GM23338 (cell line): ENCODE data around the gene SREBF2. TPM values are rescaled to one million over a fixed set of nuclear protein-coding genes. Genes with fewer than 3 reads are reported as not detected.
A peak's percentile ranks its signal among the peaks of the same experiment; 100 is the strongest.

Experiments used
- ATAC-seq: fragments of 200-7000 bp; cut with Tn5 transposase; 3 replicates; pipeline ENCODE4 v1.9.1; 2020
- DNase-seq: peaks from one replicate; pipeline ENCODE4 v3.0.0-alpha.2; 2015; ENCODE audit warnings: low spot score
- H2AFZ ChIP-seq: fragments of 200-600 bp; sonication (generic); 2 replicates; pipeline ENCODE4 v1.8.0; 2016; ENCODE audit warnings: antibody characterized with exemption, mild to moderate bottlenecking, moderate library complexity
- H3F3A ChIP-seq: fragments of 200-600 bp; sonication (generic); replicated peaks from 2 replicates; pipeline ENCODE4 v1.8.0; 2017; ENCODE audit warnings: antibody characterized with exemption, mixed run types, low read depth
- H3K27ac ChIP-seq: fragments of 200-600 bp; sonication (generic); 2 replicates; pipeline ENCODE4 v1.6.1; 2016; ENCODE audit warnings: low read depth
- H3K27me3 ChIP-seq: fragments of 200-600 bp; sonication (generic); 2 replicates; pipeline ENCODE4 v1.8.0; 2016; ENCODE audit warnings: mild to moderate bottlenecking, mixed run types, moderate library complexity; ENCODE audit not compliant: insufficient read depth
- H3K36me3 ChIP-seq: fragments of 200-600 bp; sonication (generic); 2 replicates; pipeline ENCODE4 v1.8.0; 2016; ENCODE audit warnings: mild to moderate bottlenecking; ENCODE audit not compliant: insufficient read depth
- H3K4me1 ChIP-seq: fragments of 200-600 bp; sonication (generic); 2 replicates; pipeline ENCODE4 v1.8.0; 2016; ENCODE audit warnings: mild to moderate bottlenecking, moderate library complexity; ENCODE audit not compliant: insufficient read depth
- H3K4me2 ChIP-seq: fragments of 200-600 bp; sonication (generic); 2 replicates; pipeline ENCODE4 v1.7.1; 2017; ENCODE audit warnings: mixed run types
- H3K4me3 ChIP-seq: fragments of 200-600 bp; sonication (generic); 2 replicates; pipeline ENCODE4 v1.6.1; 2016; ENCODE audit warnings: mixed run types
- H3K79me2 ChIP-seq: fragments of 200-600 bp; sonication (generic); replicated peaks from 2 replicates; pipeline ENCODE4 v1.8.0; 2017; ENCODE audit warnings: mild to moderate bottlenecking; ENCODE audit not compliant: insufficient read depth
- H3K9me2 ChIP-seq: fragments of 200-600 bp; sonication (generic); 2 replicates; pipeline ENCODE4 v1.8.0; 2017; ENCODE audit not compliant: insufficient read depth
- H4K20me1 ChIP-seq: fragments of 200-600 bp; sonication (generic); replicated peaks from 2 replicates; pipeline ENCODE4 v1.8.0; 2017; ENCODE audit warnings: mild to moderate bottlenecking; ENCODE audit not compliant: insufficient read depth
- H3K27ac Mint-ChIP-seq: 2 replicates; pipeline ENCODE4 v1.8.0; 2020; ENCODE audit warnings: inconsistent platforms, mild to moderate bottlenecking, moderate library complexity, mixed read lengths
- H3K27me3 Mint-ChIP-seq: 3 replicates; pipeline ENCODE4 v1.8.0; 2022; ENCODE audit warnings: low read depth, mild to moderate bottlenecking, moderate library complexity, mixed read lengths, inconsistent platforms; ENCODE audit not compliant: insufficient read depth, poor library complexity
- H3K36me3 Mint-ChIP-seq: 3 replicates; pipeline ENCODE4 v1.8.0; 2021; ENCODE audit warnings: low read depth, mild to moderate bottlenecking, inconsistent platforms, moderate library complexity, mixed read lengths
- H3K4me1 Mint-ChIP-seq: 3 replicates; pipeline ENCODE4 v1.8.0; 2020; ENCODE audit warnings: mild to moderate bottlenecking, inconsistent platforms, mixed read lengths
- H3K4me3 Mint-ChIP-seq: 3 replicates; pipeline ENCODE4 v1.8.0; 2021; ENCODE audit warnings: moderate library complexity, mild to moderate bottlenecking, inconsistent platforms, mixed read lengths
- H3K9me3 Mint-ChIP-seq: 3 replicates; pipeline ENCODE4 v1.8.0; 2020; ENCODE audit warnings: moderate library complexity, mild to moderate bottlenecking, inconsistent platforms, mixed read lengths
- CREB1 ChIP-seq: fragments of 250-450 bp; sonication (Bioruptor Pico); IDR thresholded peaks from 2 replicates; pipeline ENCODE4 v1.5.0; 2020; ENCODE audit warnings: low read depth, mild to moderate bottlenecking, moderate library complexity
- ETS1 ChIP-seq: IDR thresholded peaks from 2 replicates; pipeline ENCODE4 v1.6.1; 2016; ENCODE audit warnings: antibody characterized with exemption
- EZH2 ChIP-seq: fragments of 200-600 bp; sonication (generic); IDR thresholded peaks from one replicate; pipeline ENCODE4 v1.8.0; 2017; ENCODE audit warnings: antibody characterized with exemption, mild to moderate bottlenecking, low read depth; ENCODE audit not compliant: unreplicated experiment
- EZH2phosphoT487 ChIP-seq: fragments of 200-600 bp; sonication (generic); IDR thresholded peaks from one replicate; pipeline ENCODE4 v1.8.1; 2018; ENCODE audit warnings: antibody characterized with exemption; ENCODE audit not compliant: unreplicated experiment
- JUNB ChIP-seq: IDR thresholded peaks from one replicate; pipeline ENCODE4 v1.6.1; 2016; ENCODE audit warnings: antibody characterized with exemption; ENCODE audit not compliant: unreplicated experiment
- NANOG ChIP-seq: IDR thresholded peaks from 2 replicates; pipeline ENCODE4 v1.6.1; 2016; ENCODE audit warnings: antibody characterized with exemption, borderline replicate concordance
- POLR2AphosphoS5 ChIP-seq: IDR thresholded peaks from 2 replicates; pipeline ENCODE4 v1.6.1; 2016; ENCODE audit warnings: antibody characterized with exemption, low read depth
- STAT1 ChIP-seq: IDR thresholded peaks from one replicate; pipeline ENCODE4 v1.6.1; 2016; ENCODE audit warnings: antibody characterized with exemption; ENCODE audit not compliant: unreplicated experiment
- ZNF114 ChIP-seq: fragments of 250-450 bp; sonication (Bioruptor Pico); IDR thresholded peaks from 2 replicates; pipeline ENCODE4 v1.5.0; 2020; ENCODE audit warnings: mild to moderate bottlenecking, moderate library complexity
- ZNF331 ChIP-seq: fragments of 250-450 bp; sonication (Bioruptor Pico); IDR thresholded peaks from 2 replicates; pipeline ENCODE4 v1.5.0; 2020; ENCODE audit warnings: low read depth, mild to moderate bottlenecking, moderate library complexity
- ZNF462 ChIP-seq: fragments of 250-450 bp; sonication (Bioruptor Pico); IDR thresholded peaks from 2 replicates; pipeline ENCODE4 v1.5.0; 2020; ENCODE audit warnings: mild to moderate bottlenecking, moderate library complexity
- polyA plus RNA-seq: library from polyadenylated mRNA; unstranded; fragments of >200 nt; fragmentation: Nextera tagmentation; extraction: Ambion mirVana; gene quantifications from 2 replicates; pipeline ENCODE4 v1.2.1, GENCODE V29; 2016
- total RNA-seq: library from RNA; depleted of rRNA; stranded (reverse); fragments of >200 nt; shearing (Covaris generic); gene quantifications from 2 replicates; pipeline ENCODE4 v1.2.3, GENCODE V29; 2014
- TF ChIP-seq, protein P1 (sequence below): IDR thresholded peaks from one replicate; pipeline ENCODE4 v1.6.1; 2018; ENCODE audit warnings: antibody characterized with exemption; ENCODE audit not compliant: unreplicated experiment
- TF ChIP-seq, protein P2 (sequence below), 2 experiments: fragments of 200-600 bp in 1 of 2; sonication (generic) in 1 of 2; conservative IDR thresholded peaks; 2 replicates each; pipeline versions ENCODE4 v1.5.1 to v1.6.1; 2016 to 2017; ENCODE audit warnings: antibody characterized with exemption in 2 of 2, low read depth in 2 of 2, mild to moderate bottlenecking in 2 of 2, moderate library complexity in 1 of 2

Gene SREBF2
- total and polyA plus RNA-seq, 2 experiments from 2014 or later, result 48.7 to 163 TPM

- no peak overlapping the region for H3K27ac ChIP-seq
- Mint-ChIP-seq H3K27ac (peak overlapping the region; percentile 23; the same call in 1 of the 2 replicates), H3K36me3 (peaks cover 78% of the 10 kb centered on the region), H3K4me1 (no peaks in the 10 kb centered on the region), H3K27me3 (peaks cover 4% of the 10 kb centered on the region), H3K9me3 (no peaks in the 10 kb centered on the region), H3K4me3 (no peak overlapping the region)
- H2AFZ ChIP-seq, result no peak overlapping the region
- peaks cover 77% of the 10 kb centered on the region for H3K36me3 ChIP-seq
- no peaks in the 10 kb centered on the region for H3K9me2 ChIP-seq
- TF ChIP-seq CREB1 (CRISPR knock-in tag), result no peak
- TF ChIP-seq EZH2, result no peak
- TF ChIP-seq NANOG, result no peak
- TF ChIP-seq POLR2AphosphoS5, result no peak
- TF ChIP-seq EZH2phosphoT487, result no peak
- TF ChIP-seq ZNF114 (CRISPR knock-in tag), result no peak
- TF ChIP-seq ZNF462, result no peak
- no peak for TF ChIP-seq JUNB
- no peak for TF ChIP-seq ETS1
- TF ChIP-seq, protein P1, sequence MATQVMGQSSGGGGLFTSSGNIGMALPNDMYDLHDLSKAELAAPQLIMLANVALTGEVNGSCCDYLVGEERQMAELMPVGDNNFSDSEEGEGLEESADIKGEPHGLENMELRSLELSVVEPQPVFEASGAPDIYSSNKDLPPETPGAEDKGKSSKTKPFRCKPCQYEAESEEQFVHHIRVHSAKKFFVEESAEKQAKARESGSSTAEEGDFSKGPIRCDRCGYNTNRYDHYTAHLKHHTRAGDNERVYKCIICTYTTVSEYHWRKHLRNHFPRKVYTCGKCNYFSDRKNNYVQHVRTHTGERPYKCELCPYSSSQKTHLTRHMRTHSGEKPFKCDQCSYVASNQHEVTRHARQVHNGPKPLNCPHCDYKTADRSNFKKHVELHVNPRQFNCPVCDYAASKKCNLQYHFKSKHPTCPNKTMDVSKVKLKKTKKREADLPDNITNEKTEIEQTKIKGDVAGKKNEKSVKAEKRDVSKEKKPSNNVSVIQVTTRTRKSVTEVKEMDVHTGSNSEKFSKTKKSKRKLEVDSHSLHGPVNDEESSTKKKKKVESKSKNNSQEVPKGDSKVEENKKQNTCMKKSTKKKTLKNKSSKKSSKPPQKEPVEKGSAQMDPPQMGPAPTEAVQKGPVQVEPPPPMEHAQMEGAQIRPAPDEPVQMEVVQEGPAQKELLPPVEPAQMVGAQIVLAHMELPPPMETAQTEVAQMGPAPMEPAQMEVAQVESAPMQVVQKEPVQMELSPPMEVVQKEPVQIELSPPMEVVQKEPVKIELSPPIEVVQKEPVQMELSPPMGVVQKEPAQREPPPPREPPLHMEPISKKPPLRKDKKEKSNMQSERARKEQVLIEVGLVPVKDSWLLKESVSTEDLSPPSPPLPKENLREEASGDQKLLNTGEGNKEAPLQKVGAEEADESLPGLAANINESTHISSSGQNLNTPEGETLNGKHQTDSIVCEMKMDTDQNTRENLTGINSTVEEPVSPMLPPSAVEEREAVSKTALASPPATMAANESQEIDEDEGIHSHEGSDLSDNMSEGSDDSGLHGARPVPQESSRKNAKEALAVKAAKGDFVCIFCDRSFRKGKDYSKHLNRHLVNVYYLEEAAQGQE, result no peak
- TF ChIP-seq STAT1, result no peak
- TF ChIP-seq, protein P2, sequence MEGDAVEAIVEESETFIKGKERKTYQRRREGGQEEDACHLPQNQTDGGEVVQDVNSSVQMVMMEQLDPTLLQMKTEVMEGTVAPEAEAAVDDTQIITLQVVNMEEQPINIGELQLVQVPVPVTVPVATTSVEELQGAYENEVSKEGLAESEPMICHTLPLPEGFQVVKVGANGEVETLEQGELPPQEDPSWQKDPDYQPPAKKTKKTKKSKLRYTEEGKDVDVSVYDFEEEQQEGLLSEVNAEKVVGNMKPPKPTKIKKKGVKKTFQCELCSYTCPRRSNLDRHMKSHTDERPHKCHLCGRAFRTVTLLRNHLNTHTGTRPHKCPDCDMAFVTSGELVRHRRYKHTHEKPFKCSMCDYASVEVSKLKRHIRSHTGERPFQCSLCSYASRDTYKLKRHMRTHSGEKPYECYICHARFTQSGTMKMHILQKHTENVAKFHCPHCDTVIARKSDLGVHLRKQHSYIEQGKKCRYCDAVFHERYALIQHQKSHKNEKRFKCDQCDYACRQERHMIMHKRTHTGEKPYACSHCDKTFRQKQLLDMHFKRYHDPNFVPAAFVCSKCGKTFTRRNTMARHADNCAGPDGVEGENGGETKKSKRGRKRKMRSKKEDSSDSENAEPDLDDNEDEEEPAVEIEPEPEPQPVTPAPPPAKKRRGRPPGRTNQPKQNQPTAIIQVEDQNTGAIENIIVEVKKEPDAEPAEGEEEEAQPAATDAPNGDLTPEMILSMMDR (conservative IDR thresholded peaks at IDR 0.05; ENCODE audit: low read depth in 2 of 2), result no peak
- TF ChIP-seq ZNF331 (CRISPR knock-in tag), result no peak
- DNase-seq (no peak), ATAC-seq (no peak)
- H3K79me2 ChIP-seq, result no peaks in the 10 kb centered on the region; the same call in 1 of the 2 replicates
- no peak overlapping the region for H3K4me2 ChIP-seq
- no peaks in the 10 kb centered on the region for H3K4me1 ChIP-seq
- H3K4me3 ChIP-seq, result no peak overlapping the region
- H3K27me3 ChIP-seq, result no peaks in the 10 kb centered on the region
- 0 out of 2 replicates have a peak, but pooled peaks cover 8% of the 10 kb centered on the region for H3F3A ChIP-seq
- H4K20me1 ChIP-seq, result peaks cover 4% of the 10 kb centered on the region
Observed at GRCh38 chr22:41875531-41876270, 42.8 kb downstream of the SREBF2 start.
